ENCODE results near the gene ADAM19.

Gene ADAM19

DNA sequence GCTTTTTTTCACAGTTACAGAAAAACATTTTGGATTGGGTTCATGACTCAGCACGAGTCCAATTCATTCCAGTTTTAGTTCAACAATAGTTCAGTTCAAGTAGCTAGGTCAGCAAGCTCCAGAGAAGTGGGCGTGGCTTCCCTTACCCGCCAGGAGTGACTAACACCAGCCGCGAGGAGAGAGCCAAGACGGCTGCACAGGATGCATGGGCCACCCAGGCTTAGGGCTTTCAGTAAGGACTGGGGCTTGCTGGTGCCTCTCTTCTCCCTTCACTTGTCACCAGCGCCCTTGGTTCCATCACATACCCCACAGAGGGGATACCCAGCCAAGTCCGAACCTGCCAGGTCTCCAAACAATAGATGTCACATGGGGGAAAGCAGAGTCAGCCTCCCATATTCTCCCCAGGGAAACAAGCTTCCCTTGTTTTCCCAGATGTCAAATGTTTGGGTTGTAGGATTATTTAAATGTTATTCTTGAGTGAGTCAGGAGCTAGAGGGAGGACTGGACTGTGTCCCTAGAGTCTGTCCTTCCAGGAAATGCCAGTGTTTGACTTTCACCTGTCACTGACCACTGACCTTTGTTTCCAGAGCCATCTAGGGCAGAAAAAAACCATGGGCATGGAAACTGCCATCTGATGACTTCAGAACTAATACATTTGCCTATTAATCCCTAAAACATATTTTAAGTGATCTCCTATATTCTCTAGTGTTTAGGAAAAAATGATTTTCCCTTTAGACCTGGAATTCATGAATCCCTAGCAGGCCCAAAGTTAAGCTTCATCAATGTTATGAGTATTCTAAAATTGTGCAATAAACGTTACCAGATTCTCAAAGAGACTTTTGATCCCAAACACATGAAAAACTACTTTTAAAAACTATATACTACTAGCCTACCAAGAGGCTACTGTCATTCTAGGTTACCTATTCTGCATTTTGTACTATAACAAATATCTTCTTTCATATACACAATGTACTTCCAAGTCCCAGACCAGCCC, 63.6 kb downstream of the ADAM19 start:
- TF ChIP-seq, protein P1, sequence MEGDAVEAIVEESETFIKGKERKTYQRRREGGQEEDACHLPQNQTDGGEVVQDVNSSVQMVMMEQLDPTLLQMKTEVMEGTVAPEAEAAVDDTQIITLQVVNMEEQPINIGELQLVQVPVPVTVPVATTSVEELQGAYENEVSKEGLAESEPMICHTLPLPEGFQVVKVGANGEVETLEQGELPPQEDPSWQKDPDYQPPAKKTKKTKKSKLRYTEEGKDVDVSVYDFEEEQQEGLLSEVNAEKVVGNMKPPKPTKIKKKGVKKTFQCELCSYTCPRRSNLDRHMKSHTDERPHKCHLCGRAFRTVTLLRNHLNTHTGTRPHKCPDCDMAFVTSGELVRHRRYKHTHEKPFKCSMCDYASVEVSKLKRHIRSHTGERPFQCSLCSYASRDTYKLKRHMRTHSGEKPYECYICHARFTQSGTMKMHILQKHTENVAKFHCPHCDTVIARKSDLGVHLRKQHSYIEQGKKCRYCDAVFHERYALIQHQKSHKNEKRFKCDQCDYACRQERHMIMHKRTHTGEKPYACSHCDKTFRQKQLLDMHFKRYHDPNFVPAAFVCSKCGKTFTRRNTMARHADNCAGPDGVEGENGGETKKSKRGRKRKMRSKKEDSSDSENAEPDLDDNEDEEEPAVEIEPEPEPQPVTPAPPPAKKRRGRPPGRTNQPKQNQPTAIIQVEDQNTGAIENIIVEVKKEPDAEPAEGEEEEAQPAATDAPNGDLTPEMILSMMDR (IDR thresholded peaks at IDR 0.05; ENCODE audit: insufficient read depth, low read depth, low read length, missing control alignments), result no peak
- H3K4me3 ChIP-seq (ENCODE audit: low read depth, low read length), result no peak overlapping the region
- no peak for DNase-seq (ENCODE audit: low read depth)

DNA sequence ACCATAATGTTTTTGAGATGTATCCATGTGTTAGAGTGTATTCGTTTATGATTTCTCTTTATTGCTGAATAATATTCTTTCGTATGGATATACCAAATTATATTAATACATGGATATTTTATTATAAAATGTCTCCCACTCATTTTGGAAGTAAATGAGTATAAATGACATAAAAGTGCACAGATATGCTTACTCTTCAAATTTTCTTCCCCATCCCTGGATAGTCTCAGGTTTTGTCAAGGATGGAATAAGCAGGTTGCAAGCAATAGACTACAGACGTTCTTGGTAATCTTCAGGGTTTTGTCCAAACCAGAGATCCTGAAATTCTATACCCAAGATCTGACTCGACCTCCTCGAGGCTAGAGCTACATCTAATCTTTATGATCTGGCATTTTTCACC, 64.9 kb downstream of the ADAM19 start:
- DNase-seq (ENCODE audit: low read depth), result no peak
- no peak overlapping the region for H3K4me3 ChIP-seq (ENCODE audit: low read depth, low read length)
- TF ChIP-seq, protein P1 (IDR thresholded peaks at IDR 0.05; ENCODE audit: insufficient read depth, low read depth, low read length, missing control alignments), result no peak

- DNase-seq (ENCODE audit: low read depth), result peak; percentile 61
- no peak overlapping the region for H3K4me3 ChIP-seq (ENCODE audit: low read depth, low read length)
- TF ChIP-seq, protein P1 (IDR thresholded peaks at IDR 0.05; ENCODE audit: insufficient read depth, low read depth, low read length, missing control alignments), result no peak
Measured at GRCh38 chr5:157509587-157509986, 66.0 kb downstream of the ADAM19 start.

- TF ChIP-seq, protein P1 (IDR thresholded peaks at IDR 0.05; ENCODE audit: insufficient read depth, low read depth, low read length, missing control alignments), result no peak
- DNase-seq (ENCODE audit: low read depth), result no peak
Measured at GRCh38 chr5:157509093-157509492, 66.5 kb downstream of the ADAM19 start.

DNA sequence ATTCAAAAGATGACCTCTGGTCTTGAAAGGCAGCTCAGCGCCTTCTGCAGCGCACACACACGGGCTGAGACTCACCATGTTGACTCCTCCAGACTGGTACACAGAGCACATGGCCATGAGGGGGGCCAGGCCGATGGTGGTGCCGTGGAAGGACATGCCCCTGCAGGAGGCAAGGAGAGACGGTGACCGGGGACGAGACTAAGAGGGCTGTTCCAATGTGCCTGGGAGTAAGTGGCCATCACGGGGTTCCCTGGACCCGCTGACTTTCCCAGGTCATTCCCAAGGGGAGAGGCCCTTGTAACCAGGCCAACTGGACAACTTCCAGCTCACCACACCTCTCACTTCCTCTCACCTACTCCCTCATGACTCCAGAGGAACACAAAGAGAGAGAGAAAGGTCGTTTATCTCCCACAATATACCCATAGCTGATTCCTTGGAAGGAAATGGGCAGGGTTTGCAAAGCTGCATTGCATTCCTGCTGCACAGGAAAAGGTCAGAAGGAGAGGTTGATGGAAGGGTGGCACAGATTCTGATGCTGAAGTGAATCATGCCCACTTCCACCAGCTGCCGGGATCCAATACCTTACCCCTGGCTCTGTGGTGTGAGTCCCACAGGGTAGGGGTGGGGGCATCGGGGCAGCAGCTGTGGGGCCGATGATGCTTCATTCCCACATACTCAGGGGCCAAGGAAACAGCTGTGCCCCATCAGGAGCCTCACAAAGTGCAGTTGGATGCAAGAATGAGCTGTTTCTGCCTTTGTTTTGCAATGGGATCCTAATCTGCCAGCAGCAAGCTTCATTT, 68.4 kb downstream of the ADAM19 start:
- TF ChIP-seq, protein P1 (IDR thresholded peaks at IDR 0.05; ENCODE audit: insufficient read depth, low read depth, low read length, missing control alignments), result no peak
- no peak overlapping the region for H3K4me3 ChIP-seq (ENCODE audit: low read depth, low read length)
- no peak for DNase-seq (ENCODE audit: low read depth)

More at GRCh38 chr5:157509093-157509492, 66.5 kb downstream of the ADAM19 start:
- no peak overlapping the region for H3K4me3 ChIP-seq (ENCODE audit: low read depth, low read length)

DNA sequence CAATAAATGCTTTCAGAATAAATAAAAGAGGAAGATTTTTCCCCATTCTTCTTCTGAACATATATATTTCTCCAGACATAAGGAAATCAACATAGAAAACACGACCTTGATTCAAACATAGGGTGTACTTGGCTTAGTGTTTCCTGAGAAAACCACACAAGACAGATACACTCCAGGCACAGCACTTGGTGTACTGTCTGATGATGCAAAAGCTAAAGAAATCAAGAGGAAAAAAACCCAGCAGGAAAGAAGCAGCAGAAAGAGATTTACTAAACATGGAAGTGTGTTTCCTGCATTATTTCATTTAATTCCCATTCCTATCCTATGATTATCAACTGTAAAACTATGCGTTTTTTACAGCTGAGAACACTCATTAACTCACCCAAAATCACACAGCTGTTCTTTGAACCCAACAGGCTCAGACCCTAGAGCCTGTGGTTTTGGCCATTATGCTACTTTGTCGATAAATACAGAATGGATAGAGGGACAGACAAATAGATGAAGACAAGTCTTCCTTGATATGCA, 69.4 kb downstream of the ADAM19 start:
- H3K4me3 ChIP-seq (ENCODE audit: low read depth, low read length), result no peak overlapping the region
- TF ChIP-seq, protein P1 (IDR thresholded peaks at IDR 0.05; ENCODE audit: insufficient read depth, low read depth, low read length, missing control alignments), result no peak
- no peak for DNase-seq (ENCODE audit: low read depth)
